Motor neuron (in vitro differentiated cells): Measurements from ENCODE around the gene RIMS4. TPM values are rescaled to one million over a fixed set of nuclear protein-coding genes. Genes with fewer than 3 reads are reported as not detected.

ENCODE experiments used
- ATAC-seq, 8 experiments: fragments of 200-7000 bp; cut with Tn5 transposase; replicated peaks in 6 of 8; 2 replicates each; pipeline ENCODE4 v1.8.0; 2021; ENCODE audit warnings: mild to moderate bottlenecking in 8 of 8, moderate library complexity in 8 of 8
- H3K27ac ChIP-seq, 2 donors: fragments of 250-450 bp; sonication (Bioruptor Pico); 2 replicates each; pipeline ENCODE4 v1.9.0; 2021; ENCODE audit warnings: antibody characterized with exemption in 2 of 2, mild to moderate bottlenecking in 2 of 2, moderate library complexity in 1 of 2
- H3K4me1 ChIP-seq, 2 donors: fragments of 250-450 bp; sonication (Bioruptor Pico); replicated peaks in 1 of 2; 2 replicates each; pipeline ENCODE4 v1.6.1; 2021; ENCODE audit warnings: antibody characterized with exemption in 2 of 2, mild to moderate bottlenecking in 2 of 2, moderate library complexity in 1 of 2
- H3K4me3 ChIP-seq, 5 donors: fragments of 250-450 bp; sonication (Bioruptor Pico); 2 replicates each; pipeline ENCODE4 v1.9.0; 2021; ENCODE audit warnings: antibody characterized with exemption in 5 of 5, mild to moderate bottlenecking in 5 of 5, moderate library complexity in 4 of 5
- WGBS, 10 experiments: fragments of 450-650 bp; shearing (Covaris generic); methylation state at CpG; one replicate each; pipeline ENCODE4 v1.0.0; 2022; 5-methylcytosine and 5-hydroxymethylcytosine counted together
- in situ Hi-C, 9 experiments: fragments of 400-800 bp; cut with MboI; loops; one replicate each; pipeline ENCODE4 v1.15.0; 2021; ENCODE audit warnings: low sequenced_read_pairs in 9 of 9, low pct_unique_long_range_greater_than_20kb in 2 of 9; ENCODE audit not compliant: unreplicated experiment in 9 of 9
- total RNA-seq, 8 experiments: library from RNA; unstranded; fragments of 300-600 nt; gene quantifications; 2 replicates each; pipeline versions ENCODE4 v1.2.3 to v1.2.4, GENCODE V29; 2022

RIMS4 gene
- total RNA-seq, 8 experiments from 2014 or later: 0.71 to 27.1 (median 16.0) TPM

DNA sequence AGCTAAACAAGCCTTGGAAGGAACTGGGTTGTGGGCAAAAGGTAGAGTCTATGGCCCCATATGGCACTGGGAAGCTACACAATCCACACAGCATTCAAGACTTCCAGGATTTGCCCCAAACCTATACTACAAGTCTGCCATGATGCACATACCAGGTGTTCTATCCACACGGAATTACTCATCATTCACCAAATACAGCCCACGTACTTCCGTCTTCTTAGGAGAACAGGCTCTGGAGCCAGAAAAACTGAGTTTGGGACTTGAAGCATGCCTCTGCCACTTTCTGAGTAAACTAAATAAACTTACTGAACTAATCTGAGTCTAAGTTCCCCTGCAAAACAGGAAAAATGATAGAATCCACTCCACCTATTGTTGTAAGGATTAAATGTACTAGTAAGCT, 28.6 kb downstream of the RIMS4 start:
- no peak overlapping the region for H3K27ac ChIP-seq
- peaks cover 7 to 9% of the 10 kb centered on the region in 2 donors for H3K4me1 ChIP-seq
- in situ Hi-C loops: no loop called here
- H3K4me3 ChIP-seq: no peak overlapping the region
- ATAC-seq: no peak
- WGBS, 10 experiments: 17 to 100% (median 72%) methylated on average over 1 to 3 of the region's 3 CpGs; no CpG with 5 or more reads in 4 of the 10 experiments

GRCh38 chr20:44781118-44781517, 29.2 kb downstream of the RIMS4 start:
- Histone ChIP-seq H3K27ac (no peak overlapping the region), H3K4me3 (no peak overlapping the region), H3K4me1 (peaks cover 3 to 9% of the 10 kb centered on the region in 2 donors)
- 10 to 100% (median 53%) methylated on average over 1 to 3 of the region's 3 CpGs for WGBS, 10 experiments
- peak in 1 of 8 experiments; percentile 54 for ATAC-seq
- in situ Hi-C loops: no loop called here

DNA sequence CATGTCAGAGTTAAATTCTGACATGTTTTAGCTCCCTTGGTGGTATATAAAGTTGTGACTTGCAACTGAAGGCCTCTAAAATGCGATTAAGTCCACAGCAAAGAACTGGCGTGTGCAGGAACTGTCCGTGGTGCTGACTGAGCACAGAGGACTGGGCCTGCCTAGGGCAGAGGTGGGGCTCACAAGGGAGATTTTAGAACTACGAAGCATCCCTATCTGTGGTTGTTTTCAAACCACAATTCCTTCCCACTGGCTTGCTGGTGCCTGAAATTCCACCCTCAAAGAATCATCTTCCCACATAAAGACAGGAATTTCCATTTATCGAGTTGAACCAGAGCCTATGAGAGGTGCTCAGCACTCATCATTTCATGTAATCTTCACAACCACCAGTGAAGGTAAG, 30.1 kb downstream of the RIMS4 start:
- H3K27ac ChIP-seq: no peak overlapping the region
- peak in 7 of 8 experiments; percentile 38 to 87 (median 73) for ATAC-seq

DNA sequence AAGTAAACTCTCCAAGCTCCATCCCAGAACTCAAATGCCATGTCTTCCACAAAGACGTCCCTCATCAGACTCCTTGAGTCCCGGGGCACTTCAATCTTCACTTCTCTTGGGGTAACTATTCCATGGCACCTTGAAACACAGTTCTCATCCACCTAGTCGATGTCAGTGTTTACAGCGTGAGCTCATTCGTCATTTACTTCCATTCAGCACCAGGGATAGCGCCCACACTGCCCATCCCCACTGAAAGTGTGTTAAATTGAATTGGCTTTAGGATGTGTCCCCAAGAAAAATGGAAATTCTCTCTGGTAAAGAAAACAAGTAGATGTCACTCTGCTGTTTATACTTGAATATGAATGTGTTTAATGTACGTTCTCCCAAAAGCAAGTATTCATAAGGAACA, 33.4 kb downstream of the RIMS4 start:
- Histone ChIP-seq H3K4me3 (no peak overlapping the region), H3K27ac (no peak overlapping the region), H3K4me1 (peaks cover 9 to 17% of the 10 kb centered on the region in 2 donors)
- in situ Hi-C loops: no loop called here
- WGBS, 10 experiments: 0 to 36% (median 9%) methylated on average over 1 to 7 of the region's 7 CpGs
- peak in 2 of 8 experiments; percentile 28 to 42 for ATAC-seq

More for the DNA sequence above, 30.1 kb downstream of the RIMS4 start:
- no peak overlapping the region for H3K4me3 ChIP-seq
- H3K4me1 ChIP-seq: peaks cover 0 to 9% of the 10 kb centered on the region in 2 donors
- WGBS, 10 experiments: 0 to 71% (median 35%) methylated on average over 1 to 4 of the region's 5 CpGs; no CpG with 5 or more reads in 5 of the 10 experiments
- in situ Hi-C loops: no loop called here

GRCh38 chr20:44773070-44773829, 37.1 kb downstream of the RIMS4 start:
- ATAC-seq: peak in 2 of 8 experiments; percentile 25 to 36
- Histone ChIP-seq H3K4me1 (peaks cover 0 to 17% of the 10 kb centered on the region in 2 donors), H3K27ac (no peak overlapping the region), H3K4me3 (no peak overlapping the region)
- 3 to 79% (median 39%) methylated on average over 1 to 4 of the region's 10 CpGs; no CpG with 5 or more reads in 4 of the 10 experiments for WGBS, 10 experiments
- in situ Hi-C loops: loop anchor here in 1 of 9 experiments (25.0 kb wide), 1 partner anchor 89 kb away; no protein-coding TSS in a partner anchor

DNA sequence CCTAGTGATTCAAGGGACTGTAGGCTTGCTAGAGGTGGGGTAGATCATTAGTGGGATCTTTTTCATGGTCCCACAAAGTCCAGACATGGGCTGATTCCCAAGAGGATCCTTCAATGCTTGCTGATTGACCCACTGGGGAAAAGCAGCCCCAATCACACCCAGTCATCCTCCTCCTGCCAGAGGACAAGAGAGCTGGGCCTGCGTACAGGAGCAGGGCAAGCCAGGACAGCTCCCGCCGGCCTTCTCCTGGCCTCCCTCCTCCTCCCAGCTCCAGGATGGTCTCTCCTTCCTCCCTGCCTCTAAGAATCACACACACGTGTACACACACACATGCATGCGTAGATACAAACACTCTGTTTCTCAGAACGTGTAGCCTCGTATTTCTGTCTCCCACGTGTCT, 37.7 kb downstream of the RIMS4 start:
- in situ Hi-C loops: loop anchor here in 1 of 9 experiments (25.0 kb wide), 1 partner anchor 90 kb away; no protein-coding TSS in a partner anchor
- no peak overlapping the region for H3K27ac ChIP-seq
- peak in 1 of 8 experiments; percentile 18 for ATAC-seq
- WGBS, 10 experiments: 23 to 100% (median 52%) methylated on average over 1 to 5 of the region's 8 CpGs; no CpG with 5 or more reads in 4 of the 10 experiments
- peaks cover 0 to 17% of the 10 kb centered on the region in 2 donors for H3K4me1 ChIP-seq
- H3K4me3 ChIP-seq: no peak overlapping the region

- in situ Hi-C loops: loop anchor here in 1 of 9 experiments (25.0 kb wide), 1 partner anchor 91 kb away; no protein-coding TSS in a partner anchor
- no peak overlapping the region for H3K27ac ChIP-seq
- WGBS, 10 experiments: 60 to 100% (median 83%) methylated on average over 1 to 5 of the region's 8 CpGs; no CpG with 5 or more reads in 6 of the 10 experiments
These were observed 39.2 kb downstream of the RIMS4 start for GRCh38 chr20:44771172-44771535.

DNA sequence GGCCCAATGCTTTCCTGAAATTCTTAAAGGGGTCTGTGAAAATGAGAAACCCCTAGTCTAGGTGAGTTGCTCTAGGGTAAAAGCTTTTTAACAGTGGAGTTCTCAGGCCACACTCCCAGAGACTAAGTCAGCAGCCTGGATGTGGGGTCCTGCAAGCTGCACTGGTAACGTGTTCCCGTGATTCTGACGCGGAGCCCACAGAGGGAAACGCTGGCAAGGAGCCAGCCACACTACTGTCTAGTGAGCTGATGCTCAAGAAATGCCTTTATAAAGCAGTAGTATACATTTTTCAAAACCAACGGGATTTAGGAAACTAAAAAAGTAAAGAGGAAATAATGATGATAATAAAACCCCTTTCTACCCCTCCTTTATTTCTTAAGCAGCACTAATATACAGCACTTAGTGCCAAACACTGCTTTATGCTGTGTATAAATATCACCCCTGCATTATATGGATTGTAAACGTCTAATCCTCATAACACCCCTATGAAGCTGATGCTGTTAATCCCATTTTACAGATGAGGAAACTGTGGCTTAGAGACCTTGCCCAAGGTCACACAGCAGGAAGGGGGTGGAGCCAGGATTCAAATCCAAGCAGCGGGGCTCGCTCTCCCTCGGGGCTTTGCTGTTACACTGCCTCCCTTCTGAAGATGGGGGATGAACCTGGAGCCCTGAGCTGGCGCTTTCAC, 39.7 kb downstream of the RIMS4 start:
- Histone ChIP-seq H3K4me1 (peaks cover 0 to 17% of the 10 kb centered on the region in 2 donors), H3K27ac (no peak overlapping the region), H3K4me3 (no peak overlapping the region)
- no peak for ATAC-seq
- in situ Hi-C loops: loop anchor here in 1 of 9 experiments (25.0 kb wide), 1 partner anchor 92 kb away; no protein-coding TSS in a partner anchor
- 38 to 100% (median 77%) methylated on average over 1 to 10 of the region's 11 CpGs; no CpG with 5 or more reads in 1 of the 10 experiments for WGBS, 10 experiments

More at GRCh38 chr20:44771172-44771535, 39.2 kb downstream of the RIMS4 start:
- Histone ChIP-seq H3K4me1 (peaks cover 0 to 17% of the 10 kb centered on the region in 2 donors), H3K4me3 (no peak overlapping the region)
- ATAC-seq: no peak

DNA sequence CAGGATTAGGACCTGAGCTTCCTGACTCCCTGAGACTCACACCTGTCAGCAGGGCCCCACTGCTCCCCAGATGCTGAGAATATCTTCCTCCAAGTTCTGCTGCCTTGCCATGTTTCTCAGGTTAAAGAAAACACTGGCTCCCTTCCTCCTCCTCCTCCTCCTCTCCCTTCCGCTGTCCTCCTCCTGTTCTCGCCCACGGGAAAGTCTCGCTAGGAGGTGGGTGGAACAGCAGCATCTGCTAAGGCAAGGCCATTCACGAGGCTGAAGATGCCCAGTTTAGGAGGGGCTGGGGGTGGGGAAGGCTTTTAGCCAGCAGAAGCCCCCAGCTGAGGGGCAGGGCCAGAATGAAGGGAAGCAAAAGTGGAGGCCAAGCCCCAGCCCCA, 40.9 kb downstream of the RIMS4 start:
- no peak overlapping the region for H3K4me3 ChIP-seq
- ATAC-seq: no peak
- WGBS, 10 experiments: 60% methylated on average over 1 of the region's 5 CpGs; no CpG with 5 or more reads in 9 of the 10 experiments
- in situ Hi-C loops: loop anchor here in 1 of 9 experiments (25.0 kb wide), 1 partner anchor 93 kb away; no protein-coding TSS in a partner anchor
- peaks cover 0 to 10% of the 10 kb centered on the region in 2 donors for H3K4me1 ChIP-seq
- no peak overlapping the region for H3K27ac ChIP-seq

DNA sequence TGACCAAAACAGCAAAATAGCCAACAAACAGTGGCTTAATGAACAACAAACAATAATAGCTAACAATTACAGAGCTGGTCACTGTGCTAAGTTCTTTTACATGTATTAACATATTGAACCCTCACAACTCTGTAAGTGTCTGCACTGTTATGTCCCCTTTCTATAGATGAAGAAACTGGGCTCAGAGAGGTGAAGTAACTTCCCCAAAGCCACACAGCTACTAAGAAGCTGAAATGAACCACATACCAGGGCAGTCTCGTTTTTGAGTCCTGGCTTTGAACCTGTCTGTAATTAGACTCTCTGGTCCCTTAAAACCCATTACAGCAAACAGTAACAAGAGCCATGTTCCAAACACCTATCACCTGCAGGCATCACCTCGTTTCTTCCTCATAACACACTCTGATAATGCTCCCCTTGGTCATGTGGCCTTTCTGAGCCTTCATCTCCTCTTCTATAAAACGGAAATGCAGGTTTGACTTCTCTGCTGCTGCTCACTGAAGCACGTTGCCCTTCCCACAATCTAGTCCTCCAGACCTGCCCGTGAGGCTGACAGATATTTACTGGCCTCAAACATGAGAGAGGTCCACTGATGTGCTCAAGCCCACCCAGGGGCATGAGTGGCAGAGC, 41.4 kb downstream of the RIMS4 start:
- H3K27ac ChIP-seq: no peak overlapping the region
- in situ Hi-C loops: loop anchor here in 1 of 9 experiments (25.0 kb wide), 1 partner anchor 93 kb away; no protein-coding TSS in a partner anchor
- no peak overlapping the region for H3K4me3 ChIP-seq
- peaks cover 0 to 5% of the 10 kb centered on the region in 2 donors for H3K4me1 ChIP-seq
- ATAC-seq: no peak
- WGBS, 10 experiments: 0 to 61% (median 43%) methylated on average over 1 to 5 of the region's 5 CpGs; no CpG with 5 or more reads in 2 of the 10 experiments

- in situ Hi-C loops: loop anchor here in 1 of 9 experiments (25.0 kb wide), 1 partner anchor 94 kb away; no protein-coding TSS in a partner anchor
- no peak for ATAC-seq
- WGBS, 10 experiments: 90 to 94% (median 92%) methylated on average over 2 to 5 of the region's 8 CpGs; no CpG with 5 or more reads in 7 of the 10 experiments
- H3K4me3 ChIP-seq: no peak overlapping the region
- peaks cover 0 to 4% of the 10 kb centered on the region in 2 donors for H3K4me1 ChIP-seq
- H3K27ac ChIP-seq: no peak overlapping the region
These were observed 42.1 kb downstream of the RIMS4 start for GRCh38 chr20:44768256-44768655.

- H3K4me3 ChIP-seq: no peak overlapping the region
- H3K4me1 ChIP-seq: peaks cover 5 to 6% of the 10 kb centered on the region in 2 donors
- in situ Hi-C loops: loop anchor here in 1 of 9 experiments (25.0 kb wide), 1 partner anchor 96 kb away; no protein-coding TSS in a partner anchor
- WGBS, 10 experiments: 0 to 54% (median 20%) methylated on average over 1 to 4 of the region's 7 CpGs; no CpG with 5 or more reads in 3 of the 10 experiments
- H3K27ac ChIP-seq: no peak overlapping the region
- peak; percentile 32 to 98 (median 74) for ATAC-seq
These were observed 44.5 kb downstream of the RIMS4 start for GRCh38 chr20:44765701-44766347.
